HG02852 (cell line): ENCODE measurements around the gene PRM2.
"Not testable (repeated sequence)": the region's sequence is repeated elsewhere in the genome, so short reads cannot be mapped to it uniquely, and the experiment has no call there.

Source experiments
- ATAC-seq: cut with Tn5 transposase; IDR thresholded peaks from one replicate; pipeline ENCODE4 v1.9.1; 2021; ENCODE audit warnings: mild to moderate bottlenecking, moderate library complexity; ENCODE audit not compliant: unreplicated experiment

Gene PRM2

GRCh38 chr16:11307639-11308492 is 31.6 kb upstream of the PRM2 start:
- ATAC-seq: no peak

- no peak for ATAC-seq
These were observed 30.8 kb upstream of the PRM2 start for GRCh38 chr16:11306997-11307638.

GRCh38 chr16:11306381-11306780 is 30.1 kb upstream of the PRM2 start:
- no peak for ATAC-seq

- ATAC-seq: no peak
These were observed 27.3 kb upstream of the PRM2 start for GRCh38 chr16:11303405-11304138.

DNA sequence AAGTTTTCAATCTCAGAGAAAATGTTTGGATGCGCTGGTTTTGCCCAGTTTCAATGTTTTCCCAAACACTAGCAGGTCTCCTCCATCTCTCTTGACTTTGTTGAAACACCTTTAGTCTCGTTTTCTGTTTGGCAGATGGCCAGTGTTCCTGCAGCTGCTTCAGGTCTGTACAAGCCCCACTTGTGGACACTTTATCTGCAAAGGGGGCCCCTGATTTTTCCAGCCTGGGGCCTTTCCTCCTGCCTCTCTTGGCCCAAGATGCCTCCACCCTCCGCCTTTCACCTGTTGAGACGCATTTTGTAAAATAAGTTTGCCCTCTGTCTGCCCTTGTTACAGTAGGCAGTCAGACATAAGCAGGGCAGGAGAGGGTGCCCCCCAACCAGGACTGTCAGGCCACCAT is 26.7 kb upstream of the PRM2 start:
- ATAC-seq: no peak

GRCh38 chr16:11301645-11302501 is 25.6 kb upstream of the PRM2 start:
- no peak for ATAC-seq

DNA sequence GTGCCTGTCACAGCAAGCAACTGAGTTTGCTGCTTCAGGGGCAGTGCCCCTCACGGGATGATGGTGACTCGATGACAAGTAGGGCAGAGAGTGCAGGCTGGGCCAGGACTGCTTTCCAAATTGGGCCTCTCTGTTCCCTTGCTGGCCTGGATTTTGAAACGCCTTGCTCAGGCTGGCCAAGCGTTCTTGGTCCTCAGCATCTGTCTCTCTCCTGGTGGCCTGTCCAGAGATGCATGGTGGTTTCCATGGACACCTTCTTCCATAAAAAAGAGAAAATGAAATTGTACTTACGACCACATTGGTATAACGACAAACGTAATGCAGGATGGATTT is 24.2 kb upstream of the PRM2 start:
- ATAC-seq: no peak

- ATAC-seq: no peak
These were observed 23.7 kb upstream of the PRM2 start for GRCh38 chr16:11299865-11300559.

DNA sequence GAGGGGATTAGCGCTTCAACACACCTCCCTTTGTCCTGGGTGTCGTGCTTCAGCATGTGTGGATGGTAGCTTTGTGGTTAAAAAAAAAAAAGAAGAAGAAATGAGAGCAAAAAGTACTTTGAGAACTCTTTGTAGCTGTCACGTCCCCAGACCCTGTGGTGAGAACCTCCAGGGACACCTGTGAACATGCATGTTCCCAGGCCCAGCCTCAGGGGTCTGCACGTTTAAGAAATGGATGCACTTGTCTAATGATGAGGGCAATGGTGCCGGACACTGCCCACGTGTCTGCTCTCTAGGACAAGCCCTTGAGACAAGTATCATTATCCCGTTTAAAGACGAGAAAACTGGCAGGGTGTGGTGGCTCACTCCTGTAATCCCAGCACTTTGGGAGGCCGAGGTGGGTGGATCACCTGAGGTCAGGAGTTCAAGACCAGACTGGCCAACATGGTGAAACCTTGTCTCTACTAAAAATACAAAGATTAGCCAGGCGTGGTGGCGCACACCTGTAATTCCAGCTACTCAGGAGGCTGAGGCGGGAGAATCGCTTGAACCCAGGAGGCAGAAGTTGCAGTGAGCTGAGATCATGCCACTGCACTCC is 22.8 kb upstream of the PRM2 start:
- not testable (repeated sequence) for ATAC-seq

DNA sequence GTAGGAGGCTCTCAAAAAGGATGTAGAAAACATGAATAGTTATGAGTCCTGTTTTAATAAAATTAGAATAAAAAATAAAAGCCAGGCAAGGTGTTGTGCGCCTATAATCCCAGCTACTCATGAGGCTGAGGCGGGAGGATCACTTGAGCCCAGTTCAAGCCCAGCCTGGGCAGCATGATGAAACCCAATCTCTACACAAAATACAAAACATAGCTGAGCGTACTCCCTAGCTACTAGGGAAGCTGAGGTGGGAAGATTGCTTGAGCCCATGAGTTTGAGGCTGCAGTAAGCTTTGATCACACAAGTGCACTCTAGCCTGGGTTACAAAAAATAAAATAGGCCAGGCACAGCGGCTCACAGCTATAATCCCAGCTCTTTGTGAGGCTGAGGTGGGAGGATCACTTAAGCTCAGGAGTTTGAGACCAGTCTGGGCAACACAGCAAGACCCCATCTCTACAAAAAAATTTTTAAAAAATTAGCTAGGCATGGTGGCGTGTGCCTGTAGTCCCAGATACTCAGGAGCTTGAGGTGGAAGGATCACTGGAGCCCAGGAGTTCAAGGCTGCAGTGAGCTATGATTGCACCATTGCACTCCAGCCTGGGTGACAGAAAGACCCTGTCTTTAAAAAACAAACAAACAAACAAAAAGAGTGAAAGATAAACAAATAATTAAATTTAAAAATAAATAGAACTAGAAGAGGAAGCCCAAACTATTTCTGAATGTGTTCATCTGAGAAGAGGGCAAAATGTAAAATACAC is 22.0 kb upstream of the PRM2 start:
- no peak for ATAC-seq

DNA sequence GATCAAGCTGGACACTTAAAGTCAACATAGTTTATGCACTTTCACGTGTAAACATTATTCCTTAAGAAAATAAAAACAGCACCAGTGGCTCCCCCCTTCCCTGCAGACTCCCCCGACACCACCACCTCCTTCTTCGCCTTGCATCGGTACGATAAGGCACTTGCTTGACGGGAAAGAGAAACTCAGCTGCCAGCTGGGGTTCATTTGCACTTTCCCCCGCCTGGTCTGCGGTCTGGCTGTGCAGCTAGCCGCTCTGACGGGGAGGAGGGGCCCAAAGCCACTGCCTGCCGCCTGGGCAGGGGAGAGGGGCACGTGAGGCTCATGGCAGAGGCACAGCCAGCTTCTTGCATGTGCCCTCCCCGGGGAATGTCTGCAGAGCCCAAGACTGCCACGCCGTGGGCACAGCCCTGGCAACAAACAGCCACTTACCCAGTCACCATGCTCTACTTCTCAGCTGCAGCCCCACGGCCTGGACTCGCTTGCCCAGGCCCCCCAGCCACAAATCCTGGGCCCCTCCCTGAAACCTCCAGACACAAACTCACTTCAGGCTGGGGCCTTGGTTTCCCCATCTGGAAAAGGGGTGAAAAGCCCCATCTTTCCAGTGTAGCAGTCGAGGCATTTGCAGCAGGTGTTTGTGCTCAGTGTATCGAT is 21.3 kb upstream of the PRM2 start:
- ATAC-seq: peak; percentile 74

DNA sequence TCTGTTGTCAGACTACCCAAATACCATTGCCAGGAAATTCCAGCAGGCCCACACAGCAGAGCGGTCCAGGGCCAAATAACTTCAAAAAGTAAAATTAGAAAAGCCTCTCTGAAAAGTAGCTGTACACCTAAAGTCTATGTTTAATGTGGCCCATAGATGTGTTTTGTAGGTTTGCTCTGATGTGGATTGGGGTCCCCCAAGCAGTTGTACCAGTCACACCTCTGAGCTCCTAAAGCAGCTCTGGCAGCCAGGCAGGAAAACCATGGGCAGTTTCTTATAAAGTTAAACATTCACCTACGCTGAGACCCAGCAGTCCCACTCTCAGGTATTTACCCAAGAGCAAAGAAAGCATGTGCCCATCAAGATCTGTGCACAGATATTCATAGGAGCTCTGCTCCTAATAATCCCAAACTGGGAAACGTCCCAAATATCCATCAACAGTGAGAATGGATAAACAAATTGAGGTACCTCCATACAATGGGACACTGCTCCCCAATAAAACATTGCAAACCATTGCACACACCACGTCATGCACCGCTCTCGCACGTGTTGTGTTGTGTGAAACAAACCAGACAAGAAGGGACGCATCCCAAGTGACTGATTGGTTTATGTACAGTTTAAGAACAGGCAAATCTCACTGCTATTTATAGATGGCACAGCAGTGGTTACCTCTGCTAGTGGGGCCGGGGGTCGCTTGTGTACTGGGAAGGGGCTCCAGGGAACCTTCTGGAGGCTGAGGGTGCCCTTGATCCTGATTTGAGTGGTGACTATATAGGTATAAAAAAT is 20.6 kb upstream of the PRM2 start:
- ATAC-seq: peak; percentile 14

DNA sequence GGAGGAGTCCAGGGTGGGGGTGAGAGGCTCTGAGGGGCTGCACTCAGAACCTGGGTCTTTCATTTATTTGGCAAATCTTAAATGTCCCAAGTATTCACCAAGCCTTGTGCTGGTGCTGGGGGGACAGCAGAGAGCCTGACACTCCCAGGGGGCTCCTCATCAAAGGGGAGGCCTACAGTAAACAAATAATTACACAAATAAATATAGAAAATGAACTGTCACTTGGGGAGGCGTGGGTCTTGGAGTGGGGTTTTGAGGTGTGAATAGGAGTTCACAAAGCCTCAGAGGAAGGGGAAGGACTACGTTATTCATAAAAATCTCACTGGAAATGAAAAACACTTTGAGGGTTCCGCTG is 20.0 kb upstream of the PRM2 start:
- ATAC-seq: no peak

DNA sequence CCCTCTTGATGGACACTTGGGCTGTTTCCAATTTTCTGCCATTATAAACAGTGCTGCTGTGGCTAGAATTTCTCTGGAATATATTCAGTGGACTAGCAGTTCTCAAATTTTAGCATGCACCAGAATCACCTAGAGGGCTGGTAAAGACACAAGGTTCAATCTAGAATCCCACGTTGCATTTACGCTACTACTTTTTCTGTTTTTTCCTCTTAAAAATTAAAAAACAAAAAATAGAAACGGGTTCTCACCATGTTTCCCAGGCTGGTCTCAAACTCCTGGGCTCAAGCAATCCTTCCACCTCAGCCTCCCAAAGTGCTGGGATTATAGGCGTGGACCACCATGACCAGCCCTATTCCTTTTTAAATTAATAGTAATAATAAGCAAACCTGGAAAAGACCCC is 19.4 kb upstream of the PRM2 start:
- no peak for ATAC-seq

- ATAC-seq: no peak
These were observed 15.9 kb upstream of the PRM2 start for GRCh38 chr16:11292076-11292748.

- no peak for ATAC-seq
These were observed 14.9 kb upstream of the PRM2 start for GRCh38 chr16:11291091-11291703.
